Activated naive CD8-positive, alpha-beta T cell treated with anti-CD3 and anti-CD28 coated beads, Interleukin-2, amount 50 U/mL, for 24 hours (primary cell): ENCODE results near the gene L3MBTL1.

ENCODE experiments used
- ATAC-seq: fragments of 150-1000 bp; cut with Tn5 transposase; one replicate; pipeline ENCODE4 v1.10.0; 2021
- DNase-seq: peaks from one replicate; pipeline ENCODE4 v3.0.0; 2021
- H3K27ac Mint-ChIP-seq: one replicate; pipeline ENCODE4 v1.8.0; 2021; ENCODE audit warnings: mild to moderate bottlenecking, mixed read lengths
- H3K27me3 Mint-ChIP-seq: one replicate; pipeline ENCODE4 v1.8.0; 2021; ENCODE audit warnings: mixed read lengths
- H3K36me3 Mint-ChIP-seq: one replicate; pipeline ENCODE4 v1.8.0; 2021; ENCODE audit warnings: low read depth, mixed read lengths
- H3K4me1 Mint-ChIP-seq: one replicate; pipeline ENCODE4 v1.8.0; 2021; ENCODE audit warnings: mixed read lengths
- H3K4me3 Mint-ChIP-seq: one replicate; pipeline ENCODE4 v1.8.0; 2021; ENCODE audit warnings: mild to moderate bottlenecking, moderate library complexity, mixed read lengths
- H3K9me3 Mint-ChIP-seq: one replicate; pipeline ENCODE4 v1.8.0; 2021; ENCODE audit warnings: mixed read lengths

L3MBTL1 gene

DNA sequence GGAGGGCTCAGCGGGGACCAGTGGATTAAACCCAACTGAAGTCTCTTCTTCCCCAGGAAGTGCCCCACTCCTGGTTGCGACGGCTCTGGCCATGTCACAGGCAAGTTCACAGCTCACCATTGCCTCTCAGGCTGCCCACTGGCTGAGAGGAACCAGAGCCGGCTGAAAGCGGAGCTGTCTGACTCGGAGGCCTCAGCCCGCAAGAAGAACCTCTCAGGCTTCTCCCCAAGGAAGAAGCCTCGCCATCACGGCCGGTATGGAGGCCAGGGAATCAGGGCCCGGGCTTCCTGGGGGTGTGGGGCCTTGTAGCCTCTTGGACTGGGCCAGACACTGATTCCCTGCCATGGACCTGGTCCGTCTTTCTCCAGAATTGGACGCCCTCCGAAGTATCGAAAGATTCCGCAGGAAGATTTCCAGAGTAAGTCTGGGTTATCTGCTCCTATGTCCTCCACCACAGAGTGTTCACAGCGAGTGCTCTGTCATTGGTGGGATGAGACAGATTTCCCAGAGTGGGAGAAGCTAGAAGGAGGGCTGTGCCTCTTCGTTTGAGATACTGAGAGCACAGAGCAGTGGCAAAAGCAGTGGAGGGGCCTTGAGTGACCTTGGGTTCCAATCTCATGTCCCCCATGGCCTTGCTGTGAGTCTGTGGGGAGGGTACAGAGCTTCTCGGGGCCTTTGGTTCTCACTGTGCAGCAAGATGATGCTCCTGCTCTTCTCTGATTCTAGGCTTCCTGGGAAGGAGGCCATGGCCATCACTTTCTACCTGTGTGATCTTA, 28.7 kb downstream of the L3MBTL1 start:
- Mint-ChIP-seq H3K36me3 (no peaks in the 10 kb centered on the region), H3K4me1 (peaks cover 6% of the 10 kb centered on the region), H3K27me3 (no peaks in the 10 kb centered on the region), H3K27ac (no peak overlapping the region), H3K4me3 (no peak overlapping the region), H3K9me3 (no peaks in the 10 kb centered on the region)
- ATAC-seq (no peak), DNase-seq (no peak)

DNA sequence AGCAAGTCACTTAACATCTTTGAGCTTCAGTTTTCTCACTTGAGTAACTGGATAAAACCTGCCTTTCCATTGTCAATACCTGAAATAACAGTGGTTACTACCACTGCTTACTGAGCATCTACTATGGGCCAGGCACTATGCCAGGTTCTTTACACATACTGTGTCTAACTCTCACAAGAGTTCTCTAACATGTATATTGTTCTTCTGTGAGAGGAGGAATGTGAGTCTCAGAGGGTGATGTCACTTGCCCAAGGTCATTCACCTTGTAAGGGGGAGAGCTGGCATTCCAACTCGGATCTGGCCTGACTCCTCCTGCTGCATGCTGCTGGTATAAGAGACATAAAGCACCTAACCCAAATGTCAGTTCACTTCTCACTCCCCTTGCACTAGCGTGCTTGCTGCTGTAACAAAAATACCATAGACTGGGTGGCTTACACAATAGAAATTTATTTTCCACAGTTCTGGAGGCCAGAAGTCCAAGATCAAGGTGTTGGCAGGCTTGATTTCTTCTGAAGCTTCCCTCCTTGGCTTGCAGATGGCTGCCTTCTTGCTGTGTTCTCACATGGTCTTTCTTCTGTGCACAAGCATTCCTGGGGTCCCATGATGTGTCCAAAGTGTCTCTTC, 29.4 kb downstream of the L3MBTL1 start:
- H3K27ac Mint-ChIP-seq, result no peak overlapping the region
- peaks cover 6% of the 10 kb centered on the region for H3K4me1 Mint-ChIP-seq
- H3K36me3 Mint-ChIP-seq, result no peaks in the 10 kb centered on the region
- H3K27me3 Mint-ChIP-seq, result no peaks in the 10 kb centered on the region
- no peak for ATAC-seq
- no peaks in the 10 kb centered on the region for H3K9me3 Mint-ChIP-seq
- no peak for DNase-seq
- no peak overlapping the region for H3K4me3 Mint-ChIP-seq

DNA sequence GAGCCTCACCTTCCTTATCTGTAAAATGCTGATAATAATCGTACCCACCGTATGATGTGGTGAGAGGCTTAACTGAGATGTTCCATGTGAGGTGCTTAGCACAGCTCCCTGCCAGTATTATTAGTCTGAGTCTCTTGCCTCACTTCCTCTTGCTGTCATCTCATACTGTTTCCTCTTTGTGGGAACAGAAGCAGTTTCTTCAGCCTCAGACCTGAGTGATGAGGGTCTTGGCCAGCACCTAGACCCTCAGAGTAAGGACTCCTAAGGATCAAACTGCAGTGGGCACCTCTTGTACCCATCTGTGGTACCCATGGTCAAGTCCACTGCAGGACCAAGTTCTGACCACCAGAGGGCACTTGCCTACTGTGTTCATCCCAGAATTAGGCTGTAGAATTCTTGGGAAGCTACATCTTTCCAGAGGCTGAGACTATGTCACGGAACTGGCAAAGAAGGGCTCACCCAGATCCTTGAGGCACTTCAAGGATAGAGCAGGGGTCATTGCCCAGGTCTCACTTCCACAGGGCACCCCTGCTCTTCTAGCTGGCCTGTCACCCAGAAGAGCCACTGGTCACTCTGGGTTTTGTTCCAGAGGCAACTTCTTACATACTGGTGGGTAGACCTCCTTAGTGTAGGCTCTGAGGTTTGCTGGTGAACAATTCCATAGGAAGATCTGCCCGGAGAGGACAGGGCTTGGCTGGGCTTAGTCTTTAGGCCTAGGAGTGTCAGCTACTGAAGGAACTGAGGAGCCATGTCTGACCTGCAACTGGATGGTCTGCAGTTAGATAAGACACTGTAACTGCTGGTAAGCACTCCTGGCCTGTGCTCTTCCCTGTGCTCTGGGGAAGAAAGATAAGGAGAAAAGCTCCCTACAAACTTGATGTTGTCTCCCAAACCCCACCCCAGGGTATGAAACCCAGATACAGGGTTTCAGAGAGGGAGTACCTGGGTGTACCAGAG, 30.7 kb downstream of the L3MBTL1 start:
- Mint-ChIP-seq H3K36me3 (no peaks in the 10 kb centered on the region), H3K27ac (no peak overlapping the region), H3K4me1 (peaks cover 4% of the 10 kb centered on the region), H3K27me3 (no peaks in the 10 kb centered on the region), H3K4me3 (no peak overlapping the region), H3K9me3 (no peaks in the 10 kb centered on the region)
- ATAC-seq (no peak), DNase-seq (peak; percentile 45)

DNA sequence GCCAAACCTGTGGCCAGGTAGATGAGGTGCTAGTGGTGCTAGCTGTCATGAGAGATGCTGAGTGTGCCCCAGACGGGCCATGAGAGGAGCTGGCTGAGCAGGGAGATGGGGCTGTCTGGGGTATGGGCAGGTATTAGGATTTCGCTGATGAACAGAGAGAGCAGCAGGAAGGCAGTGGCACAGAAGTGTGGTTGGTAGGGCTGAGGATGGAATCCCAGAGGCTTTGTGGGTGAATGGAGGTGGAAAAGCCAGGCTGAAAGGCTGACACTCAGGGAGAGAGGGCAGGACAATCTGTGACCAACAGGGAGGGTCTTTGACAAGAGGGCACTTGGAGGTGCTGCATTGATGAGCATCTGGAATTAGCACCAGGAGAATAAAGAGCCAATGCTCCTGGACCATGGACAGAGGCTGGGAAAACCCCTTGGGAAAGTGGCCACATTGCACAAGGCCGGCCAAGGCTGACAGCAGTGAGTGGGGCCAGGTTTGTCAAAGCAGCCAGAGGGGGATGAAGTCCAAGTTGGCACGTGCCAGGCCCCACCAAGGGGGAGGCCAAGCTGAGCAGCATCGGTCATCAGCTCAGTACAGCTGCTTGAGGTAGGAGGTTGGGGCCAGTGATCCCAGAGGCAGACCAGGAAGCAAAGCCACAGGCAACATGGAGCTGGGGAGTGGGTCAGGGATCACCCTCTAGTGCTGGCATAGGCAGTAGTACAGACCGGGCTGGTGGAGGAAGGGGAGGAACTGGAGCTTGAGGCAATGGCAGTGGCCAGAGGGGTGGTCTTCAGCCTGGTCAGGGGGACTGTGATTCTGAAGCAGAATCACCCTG, 31.6 kb downstream of the L3MBTL1 start:
- no peak overlapping the region for H3K4me3 Mint-ChIP-seq
- DNase-seq (no peak), ATAC-seq (no peak)
- no peaks in the 10 kb centered on the region for H3K36me3 Mint-ChIP-seq
- H3K4me1 Mint-ChIP-seq, result no peaks in the 10 kb centered on the region
- no peaks in the 10 kb centered on the region for H3K27me3 Mint-ChIP-seq
- H3K9me3 Mint-ChIP-seq, result no peaks in the 10 kb centered on the region
- no peak overlapping the region for H3K27ac Mint-ChIP-seq

DNA sequence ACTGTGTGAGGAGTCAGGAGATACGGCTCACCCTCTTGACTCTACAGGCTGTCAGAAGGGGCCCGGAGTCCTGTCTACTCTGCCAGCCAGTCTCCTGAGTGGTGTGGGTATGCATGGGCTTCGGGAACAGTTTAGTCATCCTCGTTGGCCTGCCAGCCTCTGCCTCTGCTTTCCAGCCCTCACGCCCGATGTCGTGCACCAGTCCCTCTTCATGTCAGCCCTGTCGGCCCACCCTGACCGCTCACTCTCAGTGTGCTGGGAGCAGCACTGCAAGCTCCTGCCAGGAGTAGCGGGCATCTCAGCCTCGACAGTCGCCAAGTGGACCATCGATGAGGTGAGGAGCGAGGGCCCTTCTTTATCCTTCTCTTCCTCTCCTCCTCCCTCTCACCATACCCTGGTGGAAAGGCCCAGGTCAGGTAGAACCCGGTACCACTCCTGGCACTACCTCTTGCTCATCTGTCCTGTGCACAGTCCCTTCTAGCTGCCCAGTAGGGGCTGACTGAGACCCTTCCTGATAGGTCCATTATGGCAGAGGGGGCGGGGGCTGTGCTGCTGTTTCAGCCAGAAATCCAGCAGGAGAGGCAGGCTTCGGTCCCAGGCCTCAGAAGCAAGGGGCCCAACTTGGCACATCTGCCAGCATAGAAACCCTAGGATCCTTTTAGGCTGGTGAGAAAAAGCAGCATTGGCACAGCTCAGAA, 32.6 kb downstream of the L3MBTL1 start:
- Mint-ChIP-seq H3K4me3 (no peak overlapping the region), H3K27ac (no peak overlapping the region), H3K9me3 (no peaks in the 10 kb centered on the region), H3K36me3 (no peaks in the 10 kb centered on the region), H3K27me3 (no peaks in the 10 kb centered on the region), H3K4me1 (no peaks in the 10 kb centered on the region)
- ATAC-seq (no peak), DNase-seq (no peak)

DNA sequence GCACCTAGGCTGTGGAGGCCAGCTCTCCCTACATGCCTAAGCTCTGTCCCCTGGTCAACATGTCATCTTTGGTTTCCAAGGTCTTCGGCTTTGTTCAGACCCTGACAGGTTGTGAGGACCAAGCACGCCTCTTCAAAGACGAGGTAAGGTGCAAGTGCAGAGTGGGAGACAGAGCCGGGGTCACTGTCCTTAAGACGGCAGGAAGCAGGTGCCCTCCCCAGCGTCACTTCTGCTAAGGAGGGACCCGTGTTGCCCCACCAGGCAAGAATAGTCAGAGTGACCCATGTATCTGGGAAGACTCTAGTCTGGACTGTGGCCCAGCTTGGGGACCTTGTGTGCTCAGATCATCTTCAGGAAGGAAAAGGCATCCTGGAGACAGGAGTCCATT, 33.2 kb downstream of the L3MBTL1 start:
- H3K4me1 Mint-ChIP-seq, result no peaks in the 10 kb centered on the region

DNA sequence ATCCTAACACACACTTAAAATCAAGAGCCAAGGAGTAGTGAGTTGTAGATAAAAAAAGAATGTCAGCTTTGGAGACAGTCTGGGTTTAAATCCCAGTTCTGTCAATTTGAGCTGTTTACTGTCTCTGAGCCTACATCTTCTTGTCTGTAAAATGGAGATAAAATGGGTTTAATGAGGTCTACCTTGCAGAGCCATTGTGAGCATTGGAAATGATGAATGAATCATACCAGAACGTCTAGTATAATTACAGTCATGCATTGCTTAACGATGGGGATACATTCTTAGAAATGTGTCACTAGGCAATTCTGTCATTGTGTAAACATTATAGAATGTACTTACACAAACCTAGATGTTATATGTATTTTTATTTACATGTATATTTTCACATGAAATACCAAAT, 33.7 kb downstream of the L3MBTL1 start:
- Mint-ChIP-seq H3K4me3 (no peak overlapping the region), H3K36me3 (no peaks in the 10 kb centered on the region), H3K4me1 (no peaks in the 10 kb centered on the region), H3K9me3 (no peaks in the 10 kb centered on the region), H3K27me3 (no peaks in the 10 kb centered on the region), H3K27ac (no peak overlapping the region)
- no peak for ATAC-seq
- DNase-seq, result no peak

More for the DNA sequence above, 33.2 kb downstream of the L3MBTL1 start:
- Mint-ChIP-seq H3K27ac (no peak overlapping the region), H3K36me3 (no peaks in the 10 kb centered on the region), H3K4me3 (no peak overlapping the region), H3K9me3 (no peaks in the 10 kb centered on the region), H3K27me3 (no peaks in the 10 kb centered on the region)
- ATAC-seq (no peak), DNase-seq (no peak)

DNA sequence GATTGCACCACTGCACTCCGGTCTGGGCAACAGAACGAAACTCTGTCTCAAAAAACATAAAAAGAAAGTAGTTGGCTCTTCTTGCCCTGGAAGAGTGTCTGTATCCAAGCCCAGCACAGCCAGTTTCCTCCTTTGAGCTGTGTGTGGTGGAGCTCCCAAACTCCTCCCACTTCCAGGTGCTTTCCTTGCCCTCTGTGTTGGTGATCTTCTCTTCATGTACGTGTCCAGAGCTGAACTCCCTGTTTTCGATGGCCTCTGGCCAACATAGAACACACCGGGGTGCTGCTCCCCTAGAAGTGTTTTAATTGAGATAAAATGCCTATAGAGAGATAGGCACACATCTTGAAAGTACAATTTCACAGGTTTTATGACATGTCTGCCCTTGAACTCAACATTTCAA, 34.7 kb downstream of the L3MBTL1 start:
- Mint-ChIP-seq H3K27me3 (no peaks in the 10 kb centered on the region), H3K9me3 (no peaks in the 10 kb centered on the region), H3K4me3 (no peak overlapping the region), H3K36me3 (no peaks in the 10 kb centered on the region), H3K27ac (no peak overlapping the region), H3K4me1 (no peaks in the 10 kb centered on the region)
- ATAC-seq, result no peak
- no peak for DNase-seq

DNA sequence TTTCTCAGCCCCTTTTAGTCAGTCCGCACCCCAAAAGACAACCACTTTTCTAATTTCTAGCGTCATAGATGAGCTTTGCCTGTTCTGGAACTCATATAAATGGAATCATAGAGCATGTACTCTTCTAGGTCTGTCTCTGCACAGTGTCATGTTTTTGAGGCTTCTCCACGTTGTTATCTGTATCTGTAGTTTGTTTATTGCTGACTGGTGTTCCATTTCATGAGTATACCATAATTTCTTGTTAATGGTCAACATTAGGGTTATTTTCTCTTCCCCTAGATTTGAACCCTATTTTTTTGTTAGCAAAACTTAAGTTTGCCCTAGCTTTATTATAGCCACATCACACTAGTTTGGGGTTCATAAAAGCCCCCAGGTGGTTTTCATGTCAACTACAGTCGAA, 35.2 kb downstream of the L3MBTL1 start:
- Mint-ChIP-seq H3K27ac (no peak overlapping the region), H3K36me3 (peaks cover 4% of the 10 kb centered on the region), H3K27me3 (no peaks in the 10 kb centered on the region), H3K4me3 (no peak overlapping the region), H3K9me3 (no peaks in the 10 kb centered on the region), H3K4me1 (no peaks in the 10 kb centered on the region)
- ATAC-seq (no peak), DNase-seq (no peak)

DNA sequence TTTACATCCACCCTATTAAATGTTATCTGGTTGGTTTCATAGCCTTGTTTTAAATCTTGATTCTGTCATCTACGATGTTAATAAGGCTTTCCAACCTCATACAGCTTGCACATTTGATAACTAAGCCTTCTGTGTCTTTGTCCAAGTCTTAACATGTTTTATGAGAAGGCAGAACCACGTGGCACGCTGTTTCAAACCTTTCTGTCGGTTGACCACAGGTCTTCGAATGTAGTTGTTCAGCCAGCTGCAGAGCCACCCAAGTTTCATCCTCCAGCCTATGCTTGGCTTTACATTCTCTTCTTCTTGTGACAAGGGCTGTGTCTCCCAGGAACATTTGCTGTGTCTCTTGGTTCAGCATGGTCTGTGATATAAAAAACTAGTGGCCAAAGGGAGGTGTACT, 35.6 kb downstream of the L3MBTL1 start:
- H3K27ac Mint-ChIP-seq, result no peak overlapping the region
- no peaks in the 10 kb centered on the region for H3K9me3 Mint-ChIP-seq
- no peak for ATAC-seq
- H3K36me3 Mint-ChIP-seq, result peaks cover 4% of the 10 kb centered on the region
- DNase-seq, result no peak
- no peaks in the 10 kb centered on the region for H3K4me1 Mint-ChIP-seq
- H3K4me3 Mint-ChIP-seq, result no peak overlapping the region
- H3K27me3 Mint-ChIP-seq, result no peaks in the 10 kb centered on the region

DNA sequence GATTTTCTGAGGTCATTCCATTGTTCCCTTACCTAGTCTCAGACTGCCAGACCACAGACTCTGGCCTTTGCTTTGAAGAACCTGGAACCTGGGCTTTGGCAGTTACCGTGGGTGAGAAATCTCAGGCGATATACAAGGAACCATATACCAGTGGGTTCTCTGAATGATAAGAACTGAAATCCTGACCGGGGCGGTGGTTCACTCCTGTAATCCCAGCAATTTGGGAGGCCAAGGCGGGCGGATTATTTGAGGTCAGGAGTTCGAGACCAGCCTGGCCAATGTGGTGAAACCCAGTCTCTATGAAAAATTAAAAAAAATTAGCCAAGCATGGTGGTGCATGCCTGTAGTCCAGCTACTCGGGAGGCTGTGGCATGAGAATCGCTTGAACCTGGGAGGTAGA, 37.0 kb downstream of the L3MBTL1 start:
- DNase-seq, result no peak
- no peaks in the 10 kb centered on the region for H3K27me3 Mint-ChIP-seq

DNA sequence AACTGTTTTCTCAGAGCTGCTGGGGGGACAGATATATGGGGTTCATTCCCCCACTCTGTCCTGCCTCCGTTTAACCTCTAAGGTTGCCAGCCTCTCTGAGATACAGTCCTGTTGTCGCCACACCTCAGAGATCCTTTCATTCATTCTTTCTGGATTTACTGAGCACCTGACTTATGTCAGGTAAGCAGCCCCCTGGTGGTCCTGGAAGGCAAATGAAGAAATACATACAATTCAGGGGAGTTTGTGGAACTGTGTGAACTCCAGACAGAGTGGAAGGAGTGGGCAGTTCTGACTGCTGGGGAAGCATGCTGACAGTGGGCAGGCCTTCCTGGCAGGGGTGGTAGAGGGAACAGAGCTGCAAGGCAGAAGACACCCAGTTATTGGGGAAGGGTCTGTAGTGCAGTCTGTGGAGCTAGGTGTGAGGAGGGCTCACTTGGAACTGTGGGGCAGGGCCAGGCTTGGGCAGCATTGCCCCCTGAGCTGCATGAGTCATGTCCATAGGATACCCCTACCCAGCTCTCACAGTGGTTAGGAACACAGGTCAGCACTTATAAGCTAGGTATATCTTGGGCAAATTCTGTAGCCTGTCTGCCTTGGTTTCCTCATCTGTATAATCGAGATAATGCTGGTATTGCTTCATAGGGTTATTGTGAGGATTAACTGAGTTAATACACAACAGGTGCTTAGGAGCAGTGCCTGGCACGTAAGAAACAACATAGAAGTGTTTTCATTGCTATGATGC, 38.5 kb downstream of the L3MBTL1 start:
- Mint-ChIP-seq H3K9me3 (no peaks in the 10 kb centered on the region), H3K27ac (no peak overlapping the region), H3K36me3 (peaks cover 4% of the 10 kb centered on the region), H3K4me3 (no peak overlapping the region), H3K4me1 (no peaks in the 10 kb centered on the region), H3K27me3 (no peaks in the 10 kb centered on the region)
- DNase-seq, result no peak
- ATAC-seq, result no peak

More for the DNA sequence above, 37.0 kb downstream of the L3MBTL1 start:
- H3K4me3 Mint-ChIP-seq, result no peak overlapping the region
- H3K9me3 Mint-ChIP-seq, result no peaks in the 10 kb centered on the region
- ATAC-seq, result no peak
- H3K36me3 Mint-ChIP-seq, result peaks cover 4% of the 10 kb centered on the region
- H3K27ac Mint-ChIP-seq, result no peak overlapping the region
- no peaks in the 10 kb centered on the region for H3K4me1 Mint-ChIP-seq

DNA sequence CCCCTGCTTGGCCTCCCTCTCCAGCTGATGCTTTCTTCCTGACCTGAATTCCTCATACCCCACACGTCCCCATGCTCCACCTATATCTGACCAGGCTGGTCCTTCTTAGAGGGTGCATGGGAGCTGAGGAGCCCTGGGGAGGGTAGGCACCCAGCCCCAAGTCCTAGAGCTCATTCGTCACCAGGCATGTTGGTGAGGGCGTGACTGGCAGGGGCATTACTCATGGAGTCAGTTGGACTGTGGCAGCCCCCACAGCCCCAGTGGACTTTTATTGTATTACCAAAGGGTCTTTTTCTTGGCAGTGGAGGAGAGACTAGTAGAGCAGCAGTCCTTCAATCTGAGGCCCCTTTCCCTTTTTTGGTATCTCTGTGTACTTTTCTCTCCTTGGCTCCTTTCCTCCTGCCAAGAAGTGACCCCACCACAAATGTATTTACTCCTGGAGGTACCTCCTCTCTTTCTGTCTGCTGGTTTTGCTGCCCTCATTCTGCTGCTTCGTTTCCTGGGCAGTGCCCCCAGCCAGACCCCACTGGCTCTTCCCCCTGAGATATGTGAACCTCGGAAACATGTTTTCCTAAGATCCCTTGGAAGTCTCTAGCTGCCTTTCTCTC, 40.9 kb downstream of the L3MBTL1 start:
- H3K9me3 Mint-ChIP-seq, result no peaks in the 10 kb centered on the region
- peaks cover 4% of the 10 kb centered on the region for H3K36me3 Mint-ChIP-seq
- H3K27ac Mint-ChIP-seq, result no peak overlapping the region
- no peaks in the 10 kb centered on the region for H3K27me3 Mint-ChIP-seq
- H3K4me3 Mint-ChIP-seq, result no peak overlapping the region
- no peaks in the 10 kb centered on the region for H3K4me1 Mint-ChIP-seq
- no peak for DNase-seq
- no peak for ATAC-seq
